Activated naive CD8-positive, alpha-beta T cell treated with anti-CD3 and anti-CD28 coated beads, Interleukin-2, amount 50 U/mL, for 16 hours (primary cell): ENCODE data around the gene SYPL1.

Source experiments
- DNase-seq: peaks from one replicate; pipeline ENCODE4 v3.0.0-alpha.2; 2020; ENCODE audit warnings: low read depth, low spot score

The SYPL1 gene

GRCh38 chr7:106067678-106068077 is 44.4 kb downstream of the SYPL1 start:
- DNase-seq: no peak

- DNase-seq: no peak
These were observed 46.3 kb downstream of the SYPL1 start for GRCh38 chr7:106065575-106066500.

- DNase-seq: no peak
These were observed 47.1 kb downstream of the SYPL1 start for GRCh38 chr7:106064771-106065574.

GRCh38 chr7:106064316-106064715 is 47.8 kb downstream of the SYPL1 start:
- no peak for DNase-seq

- DNase-seq: no peak
These were observed 48.4 kb downstream of the SYPL1 start for GRCh38 chr7:106063692-106064091.

GRCh38 chr7:106063024-106063423 is 49.1 kb downstream of the SYPL1 start:
- DNase-seq: no peak

GRCh38 chr7:106062521-106062931 is 49.6 kb downstream of the SYPL1 start:
- DNase-seq: no peak

GRCh38 chr7:106062006-106062405 is 50.1 kb downstream of the SYPL1 start:
- no peak for DNase-seq

GRCh38 chr7:106061301-106061979 is 50.7 kb downstream of the SYPL1 start:
- DNase-seq: no peak

GRCh38 chr7:106060394-106060920 is 51.7 kb downstream of the SYPL1 start:
- no peak for DNase-seq

- no peak for DNase-seq
These were observed 52.6 kb downstream of the SYPL1 start for GRCh38 chr7:106059556-106059955.

- DNase-seq: no peak
These were observed 53.2 kb downstream of the SYPL1 start for GRCh38 chr7:106058928-106059324.

- DNase-seq: no peak
These were observed 53.9 kb downstream of the SYPL1 start for GRCh38 chr7:106057962-106058927.

GRCh38 chr7:106057204-106057961 is 54.7 kb downstream of the SYPL1 start:
- DNase-seq: no peak

- DNase-seq: peak; percentile 24
These were observed 55.5 kb downstream of the SYPL1 start for GRCh38 chr7:106056513-106057203.

GRCh38 chr7:106054971-106055532 is 57.1 kb downstream of the SYPL1 start:
- no peak for DNase-seq

GRCh38 chr7:106054156-106054910 is 57.8 kb downstream of the SYPL1 start:
- DNase-seq: no peak

GRCh38 chr7:106053109-106053508 is 59.0 kb downstream of the SYPL1 start:
- DNase-seq: no peak
